HepG2 (cell line): Measurements from ENCODE around the gene ADGRG1.

Source experiments
- ARNTL ChIP-seq: sonication (generic); formaldehyde crosslinking; IDR thresholded peaks from 2 replicates; pipeline ENCODE4 v1.4.0; 2020; ENCODE audit warnings: mild to moderate bottlenecking, missing genetic modification reagents
- HNRNPH1 ChIP-seq: fragments of 200-400 bp; formaldehyde crosslinking; optimal IDR thresholded peaks from 2 replicates; pipeline ENCODE3; 2017; ENCODE audit warnings: mild to moderate bottlenecking, low read depth, low read length
- MAFF ChIP-seq: IDR thresholded peaks from 2 replicates; pipeline ENCODE4 v1.6.1; 2011; ENCODE audit warnings: low read depth, low read length, improper control_type of control experiment
- MAFK ChIP-seq, 2 experiments: IDR thresholded peaks in 1 of 2; conservative IDR thresholded peaks in 1 of 2; 2 replicates each; pipeline ENCODE4 v1.6.1; 2011; ENCODE audit warnings: improper control_type of control experiment in 2 of 2, low read length in 2 of 2
- POLR2AphosphoS5 ChIP-seq: IDR thresholded peaks from 2 replicates; pipeline ENCODE4 v1.6.1; 2012; ENCODE audit warnings: low read depth, low read length
- REPIN1 ChIP-seq: sonication (generic); formaldehyde crosslinking; IDR thresholded peaks from 2 replicates; pipeline ENCODE4 v1.8.0; 2022; ENCODE audit warnings: missing genetic modification reagents, low read depth, mild to moderate bottlenecking, borderline replicate concordance
- SMC3 ChIP-seq: IDR thresholded peaks from 2 replicates; pipeline ENCODE4 v1.6.1; 2011; ENCODE audit warnings: low read length, improper control_type of control experiment
- TAF1 ChIP-seq: sonication (generic); formaldehyde crosslinking; IDR thresholded peaks from 2 replicates; pipeline ENCODE4 v1.4.0; 2020; ENCODE audit warnings: missing genetic modification reagents
- ZBTB21 ChIP-seq: sonication (generic); formaldehyde crosslinking; IDR thresholded peaks from 2 replicates; pipeline ENCODE4 v1.4.0; 2020; ENCODE audit warnings: missing genetic modification reagents
- ZNF776 ChIP-seq: sonication (generic); formaldehyde crosslinking; IDR thresholded peaks from 2 replicates; pipeline ENCODE4 v1.4.0; 2020; ENCODE audit warnings: mild to moderate bottlenecking, missing genetic modification reagents
- ZSCAN29 ChIP-seq: sonication (generic); formaldehyde crosslinking; conservative IDR thresholded peaks from 2 replicates; pipeline ENCODE4 v1.4.0; 2020; ENCODE audit warnings: mild to moderate bottlenecking, missing genetic modification reagents
- TF ChIP-seq, protein P1 (sequence below), 2 experiments: IDR thresholded peaks; 2 replicates each; pipeline ENCODE4 v1.6.1; 2011 to 2012; ENCODE audit warnings: low read length in 2 of 2, borderline replicate concordance in 1 of 2, low read depth in 1 of 2, mild to moderate bottlenecking in 1 of 2, moderate library complexity in 1 of 2
- TF ChIP-seq, protein P2 (sequence below): sonication (generic); formaldehyde crosslinking; IDR thresholded peaks from 2 replicates; pipeline ENCODE4 v1.5.0; 2020; ENCODE audit warnings: mild to moderate bottlenecking, missing genetic modification reagents, moderate library complexity

DNA sequence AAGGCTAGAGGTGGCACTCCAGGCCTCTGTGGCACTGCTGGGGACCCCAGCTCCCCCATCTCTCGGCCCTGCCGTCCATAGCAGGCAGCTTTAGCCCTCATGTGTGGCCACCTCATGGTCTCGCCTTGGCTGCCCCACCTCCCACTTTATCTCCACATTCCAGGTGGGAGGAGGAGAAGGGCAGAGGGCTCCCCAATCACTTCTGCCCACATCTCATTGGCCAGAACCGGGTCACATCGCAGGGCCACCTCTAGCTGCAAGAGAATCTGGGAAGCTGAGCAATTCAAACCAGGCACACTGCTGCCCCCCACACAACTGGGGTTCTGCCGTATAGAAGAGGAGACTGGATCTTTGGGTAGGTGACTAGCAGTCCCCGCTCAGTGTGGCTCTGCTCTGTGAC is 67.8 kb downstream of the ADGRG1 start:
- TF ChIP-seq MAFF (no peak), ZNF776 (CRISPR knock-in tag) (no peak), POLR2AphosphoS5 (no peak), ZSCAN29 (CRISPR knock-in tag) (no peak), SMC3 (no peak), ZBTB21 (CRISPR knock-in tag) (no peak), TAF1 (CRISPR knock-in tag) (no peak), HNRNPH1 (no peak), REPIN1 (CRISPR knock-in tag) (no peak), ARNTL (CRISPR knock-in tag) (no peak), MAFK (conservative IDR thresholded peaks at IDR 0.05 in 1 of 2, IDR thresholded peaks at IDR 0.05 in 1 of 2; ENCODE audit: low read length in 2 of 2) (no peak)
- TF ChIP-seq, protein P1, sequence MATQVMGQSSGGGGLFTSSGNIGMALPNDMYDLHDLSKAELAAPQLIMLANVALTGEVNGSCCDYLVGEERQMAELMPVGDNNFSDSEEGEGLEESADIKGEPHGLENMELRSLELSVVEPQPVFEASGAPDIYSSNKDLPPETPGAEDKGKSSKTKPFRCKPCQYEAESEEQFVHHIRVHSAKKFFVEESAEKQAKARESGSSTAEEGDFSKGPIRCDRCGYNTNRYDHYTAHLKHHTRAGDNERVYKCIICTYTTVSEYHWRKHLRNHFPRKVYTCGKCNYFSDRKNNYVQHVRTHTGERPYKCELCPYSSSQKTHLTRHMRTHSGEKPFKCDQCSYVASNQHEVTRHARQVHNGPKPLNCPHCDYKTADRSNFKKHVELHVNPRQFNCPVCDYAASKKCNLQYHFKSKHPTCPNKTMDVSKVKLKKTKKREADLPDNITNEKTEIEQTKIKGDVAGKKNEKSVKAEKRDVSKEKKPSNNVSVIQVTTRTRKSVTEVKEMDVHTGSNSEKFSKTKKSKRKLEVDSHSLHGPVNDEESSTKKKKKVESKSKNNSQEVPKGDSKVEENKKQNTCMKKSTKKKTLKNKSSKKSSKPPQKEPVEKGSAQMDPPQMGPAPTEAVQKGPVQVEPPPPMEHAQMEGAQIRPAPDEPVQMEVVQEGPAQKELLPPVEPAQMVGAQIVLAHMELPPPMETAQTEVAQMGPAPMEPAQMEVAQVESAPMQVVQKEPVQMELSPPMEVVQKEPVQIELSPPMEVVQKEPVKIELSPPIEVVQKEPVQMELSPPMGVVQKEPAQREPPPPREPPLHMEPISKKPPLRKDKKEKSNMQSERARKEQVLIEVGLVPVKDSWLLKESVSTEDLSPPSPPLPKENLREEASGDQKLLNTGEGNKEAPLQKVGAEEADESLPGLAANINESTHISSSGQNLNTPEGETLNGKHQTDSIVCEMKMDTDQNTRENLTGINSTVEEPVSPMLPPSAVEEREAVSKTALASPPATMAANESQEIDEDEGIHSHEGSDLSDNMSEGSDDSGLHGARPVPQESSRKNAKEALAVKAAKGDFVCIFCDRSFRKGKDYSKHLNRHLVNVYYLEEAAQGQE (IDR thresholded peaks at IDR 0.05; ENCODE audit: borderline replicate concordance in 1 of 2, low read depth in 1 of 2, low read length in 2 of 2) = no peak
- TF ChIP-seq, protein P2, sequence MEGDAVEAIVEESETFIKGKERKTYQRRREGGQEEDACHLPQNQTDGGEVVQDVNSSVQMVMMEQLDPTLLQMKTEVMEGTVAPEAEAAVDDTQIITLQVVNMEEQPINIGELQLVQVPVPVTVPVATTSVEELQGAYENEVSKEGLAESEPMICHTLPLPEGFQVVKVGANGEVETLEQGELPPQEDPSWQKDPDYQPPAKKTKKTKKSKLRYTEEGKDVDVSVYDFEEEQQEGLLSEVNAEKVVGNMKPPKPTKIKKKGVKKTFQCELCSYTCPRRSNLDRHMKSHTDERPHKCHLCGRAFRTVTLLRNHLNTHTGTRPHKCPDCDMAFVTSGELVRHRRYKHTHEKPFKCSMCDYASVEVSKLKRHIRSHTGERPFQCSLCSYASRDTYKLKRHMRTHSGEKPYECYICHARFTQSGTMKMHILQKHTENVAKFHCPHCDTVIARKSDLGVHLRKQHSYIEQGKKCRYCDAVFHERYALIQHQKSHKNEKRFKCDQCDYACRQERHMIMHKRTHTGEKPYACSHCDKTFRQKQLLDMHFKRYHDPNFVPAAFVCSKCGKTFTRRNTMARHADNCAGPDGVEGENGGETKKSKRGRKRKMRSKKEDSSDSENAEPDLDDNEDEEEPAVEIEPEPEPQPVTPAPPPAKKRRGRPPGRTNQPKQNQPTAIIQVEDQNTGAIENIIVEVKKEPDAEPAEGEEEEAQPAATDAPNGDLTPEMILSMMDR (CRISPR knock-in tag) = no peak
